Measurements from ENCODE around the gene PLA2G6.

PLA2G6 gene

DNA sequence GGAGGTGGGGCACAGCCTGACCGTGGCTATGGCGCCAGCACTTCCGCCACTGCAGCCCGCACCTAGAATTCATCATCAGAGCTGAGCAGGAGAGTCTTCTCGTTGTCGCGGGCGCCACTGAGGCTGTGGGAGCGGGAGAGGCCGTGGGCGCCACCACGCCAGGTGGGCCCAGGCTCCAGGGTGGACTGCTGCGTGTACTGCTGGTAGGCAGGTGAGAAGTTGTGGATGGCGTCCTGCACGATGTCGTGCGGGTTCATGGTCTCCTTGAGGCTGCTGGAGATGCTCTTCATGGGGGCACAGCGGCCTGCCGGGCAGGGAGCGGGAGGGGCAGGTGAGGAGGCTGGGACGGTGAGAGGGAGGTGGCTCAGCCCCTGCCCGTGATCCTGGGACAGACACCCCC lies 39.8 kb upstream of the PLA2G6 start:
- no peaks in the 10 kb centered on the region for H3K9me2 ChIP-seq (replicated peaks; ENCODE audit: low read depth, low read length)
- no peaks in the 10 kb centered on the region for H3K27me3 ChIP-seq (ENCODE audit: insufficient read depth, low read length, poor library complexity, severe bottlenecking)
- H3K79me2 ChIP-seq (ENCODE audit: insufficient read depth, low read length) = no peaks in the 10 kb centered on the region
- H3K36me3 ChIP-seq (ENCODE audit: insufficient read depth, low read length) = no peaks in the 10 kb centered on the region; the same call in 1 of the 2 replicates
- no peaks in the 10 kb centered on the region for H3F3A ChIP-seq (ENCODE audit: low read depth)
- no peaks in the 10 kb centered on the region for H3K9me3 ChIP-seq (ENCODE audit: insufficient read depth, low read depth, low read length)
- no peak overlapping the region for H2AFZ ChIP-seq (ENCODE audit: low read length)
- no peak overlapping the region for H3K4me2 ChIP-seq (ENCODE audit: low read depth, low read length, poor library complexity, severe bottlenecking)
- TF ChIP-seq EZH2phosphoT487 (IDR thresholded peaks at IDR 0.05; ENCODE audit: borderline replicate concordance) = no peak
- TF ChIP-seq, protein P1, sequence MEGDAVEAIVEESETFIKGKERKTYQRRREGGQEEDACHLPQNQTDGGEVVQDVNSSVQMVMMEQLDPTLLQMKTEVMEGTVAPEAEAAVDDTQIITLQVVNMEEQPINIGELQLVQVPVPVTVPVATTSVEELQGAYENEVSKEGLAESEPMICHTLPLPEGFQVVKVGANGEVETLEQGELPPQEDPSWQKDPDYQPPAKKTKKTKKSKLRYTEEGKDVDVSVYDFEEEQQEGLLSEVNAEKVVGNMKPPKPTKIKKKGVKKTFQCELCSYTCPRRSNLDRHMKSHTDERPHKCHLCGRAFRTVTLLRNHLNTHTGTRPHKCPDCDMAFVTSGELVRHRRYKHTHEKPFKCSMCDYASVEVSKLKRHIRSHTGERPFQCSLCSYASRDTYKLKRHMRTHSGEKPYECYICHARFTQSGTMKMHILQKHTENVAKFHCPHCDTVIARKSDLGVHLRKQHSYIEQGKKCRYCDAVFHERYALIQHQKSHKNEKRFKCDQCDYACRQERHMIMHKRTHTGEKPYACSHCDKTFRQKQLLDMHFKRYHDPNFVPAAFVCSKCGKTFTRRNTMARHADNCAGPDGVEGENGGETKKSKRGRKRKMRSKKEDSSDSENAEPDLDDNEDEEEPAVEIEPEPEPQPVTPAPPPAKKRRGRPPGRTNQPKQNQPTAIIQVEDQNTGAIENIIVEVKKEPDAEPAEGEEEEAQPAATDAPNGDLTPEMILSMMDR (conservative IDR thresholded peaks at IDR 0.05; ENCODE audit: low read length) = no peak
- no peak overlapping the region for H3K9ac ChIP-seq (ENCODE audit: low read depth, low read length, poor library complexity, severe bottlenecking)
- H3K4me1 ChIP-seq (ENCODE audit: insufficient read depth, low read length, poor library complexity, severe bottlenecking) = peaks cover 2% of the 10 kb centered on the region
- H4K20me1 ChIP-seq (ENCODE audit: insufficient read depth, low read length, poor library complexity, severe bottlenecking) = no peaks in the 10 kb centered on the region
- H3K4me3 ChIP-seq (ENCODE audit: low read length, poor library complexity, severe bottlenecking) = no peak overlapping the region

DNA sequence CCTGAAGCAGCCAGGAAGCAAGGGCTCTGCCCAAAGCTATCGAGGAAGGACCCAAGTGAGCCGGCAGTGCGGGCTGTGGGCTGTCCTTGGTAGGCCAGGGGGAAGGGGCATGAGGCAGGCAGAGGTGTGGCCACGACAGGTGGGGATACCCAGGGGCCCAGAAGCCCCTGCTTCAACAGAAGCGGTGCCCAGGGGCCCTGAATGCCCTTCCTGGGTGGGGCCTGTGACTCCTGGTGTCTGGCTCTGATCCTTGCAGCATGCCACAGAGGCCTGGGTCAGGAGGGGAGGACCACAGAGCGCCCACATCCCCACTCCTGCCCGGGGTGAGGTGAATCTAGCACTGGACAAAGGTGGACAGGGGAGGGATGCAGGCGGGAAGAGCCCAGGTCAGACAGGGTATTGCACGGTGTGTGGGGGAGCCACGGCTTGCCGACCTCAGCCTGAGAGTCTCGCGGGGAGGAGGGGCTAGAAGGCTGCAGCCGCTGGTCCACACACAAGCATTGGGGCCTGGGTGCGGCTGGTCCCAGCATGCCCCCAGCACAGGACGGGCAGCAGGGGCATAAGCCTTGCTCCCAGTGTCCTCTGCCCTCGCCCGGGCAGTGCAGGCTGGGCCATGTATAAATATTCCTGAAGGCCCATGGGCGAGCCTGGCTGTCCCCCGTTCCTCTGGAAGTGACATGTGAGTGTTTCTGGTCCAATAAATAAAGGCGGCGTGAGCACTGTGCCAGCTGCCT lies 39.2 kb upstream of the PLA2G6 start:
- Histone ChIP-seq H2AFZ (ENCODE audit: low read length) (no peak overlapping the region), H3K36me3 (ENCODE audit: insufficient read depth, low read length) (no peaks in the 10 kb centered on the region; the same call in 1 of the 2 replicates), H3F3A (ENCODE audit: low read depth) (no peaks in the 10 kb centered on the region), H3K9me3 (ENCODE audit: insufficient read depth, low read depth, low read length) (no peaks in the 10 kb centered on the region), H3K4me3 (ENCODE audit: low read length, poor library complexity, severe bottlenecking) (no peak overlapping the region), H3K79me2 (ENCODE audit: insufficient read depth, low read length) (no peaks in the 10 kb centered on the region), H3K4me1 (ENCODE audit: insufficient read depth, low read length, poor library complexity, severe bottlenecking) (peaks cover 2% of the 10 kb centered on the region), H3K9me2 (replicated peaks; ENCODE audit: low read depth, low read length) (no peaks in the 10 kb centered on the region), H4K20me1 (ENCODE audit: insufficient read depth, low read length, poor library complexity, severe bottlenecking) (no peaks in the 10 kb centered on the region), H3K27me3 (ENCODE audit: insufficient read depth, low read length, poor library complexity, severe bottlenecking) (no peaks in the 10 kb centered on the region), H3K9ac (ENCODE audit: low read depth, low read length, poor library complexity, severe bottlenecking) (no peak overlapping the region), H3K4me2 (ENCODE audit: low read depth, low read length, poor library complexity, severe bottlenecking) (no peak overlapping the region)
- TF ChIP-seq, protein P1 (conservative IDR thresholded peaks at IDR 0.05; ENCODE audit: low read length) = no peak
- TF ChIP-seq EZH2phosphoT487 (IDR thresholded peaks at IDR 0.05; ENCODE audit: borderline replicate concordance) = no peak

- H3K4me2 ChIP-seq (ENCODE audit: low read depth, low read length, poor library complexity, severe bottlenecking) = no peak overlapping the region
- TF ChIP-seq, protein P1 (conservative IDR thresholded peaks at IDR 0.05; ENCODE audit: low read length) = no peak
- no peak for TF ChIP-seq EZH2phosphoT487 (IDR thresholded peaks at IDR 0.05; ENCODE audit: borderline replicate concordance)
- no peaks in the 10 kb centered on the region for H4K20me1 ChIP-seq (ENCODE audit: insufficient read depth, low read length, poor library complexity, severe bottlenecking)
Observed at GRCh38 chr22:38220163-38220562, 38.5 kb upstream of the PLA2G6 start.

More at GRCh38 chr22:38220163-38220562, 38.5 kb upstream of the PLA2G6 start:
- Histone ChIP-seq H2AFZ (ENCODE audit: low read length) (no peak overlapping the region), H3K27me3 (ENCODE audit: insufficient read depth, low read length, poor library complexity, severe bottlenecking) (no peaks in the 10 kb centered on the region), H3K9me2 (replicated peaks; ENCODE audit: low read depth, low read length) (no peaks in the 10 kb centered on the region), H3F3A (ENCODE audit: low read depth) (no peaks in the 10 kb centered on the region), H3K4me1 (ENCODE audit: insufficient read depth, low read length, poor library complexity, severe bottlenecking) (peaks cover 2% of the 10 kb centered on the region), H3K36me3 (ENCODE audit: insufficient read depth, low read length) (no peaks in the 10 kb centered on the region; the same call in 1 of the 2 replicates), H3K9ac (ENCODE audit: low read depth, low read length, poor library complexity, severe bottlenecking) (no peak overlapping the region), H3K9me3 (ENCODE audit: insufficient read depth, low read depth, low read length) (no peaks in the 10 kb centered on the region), H3K79me2 (ENCODE audit: insufficient read depth, low read length) (no peaks in the 10 kb centered on the region), H3K4me3 (ENCODE audit: low read length, poor library complexity, severe bottlenecking) (no peak overlapping the region)

Measured in Loucy (cell line).